Fibroblast of peridontal ligament (primary cell): Measurements from ENCODE around the gene PBRM1.
"Not testable (repeated sequence)": the region's sequence is repeated elsewhere in the genome, so short reads cannot be mapped to it uniquely, and the experiment has no call there.

Source experiments
- DNase-seq: peaks from one replicate; pipeline ENCODE4 v3.0.0-alpha.2; 2010; ENCODE audit errors: extremely low read depth

PBRM1 gene

GRCh38 chr3:52704611-52705437, 19.1 kb upstream of the PBRM1 start:
- peak; percentile 37 for DNase-seq

GRCh38 chr3:52703341-52703740, 17.6 kb upstream of the PBRM1 start:
- no peak for DNase-seq

- peak; percentile 26 for DNase-seq
Observed at GRCh38 chr3:52697632-52697965, 11.9 kb upstream of the PBRM1 start.

- DNase-seq = no peak
Observed at GRCh38 chr3:52696830-52697631, 11.3 kb upstream of the PBRM1 start.

GRCh38 chr3:52695798-52696671, 10.3 kb upstream of the PBRM1 start:
- no peak for DNase-seq

GRCh38 chr3:52694528-52695189, 8.9 kb upstream of the PBRM1 start:
- DNase-seq = no peak

- no peak for DNase-seq
Observed at GRCh38 chr3:52693071-52693470, 7.4 kb upstream of the PBRM1 start.

- DNase-seq = no peak
Observed at GRCh38 chr3:52690560-52690959, 4.8 kb upstream of the PBRM1 start.

GRCh38 chr3:52689151-52689550, 3.4 kb upstream of the PBRM1 start:
- DNase-seq = no peak

GRCh38 chr3:52688266-52688665, 2.6 kb upstream of the PBRM1 start:
- DNase-seq = no peak

GRCh38 chr3:52685285-52685708, 416 bp downstream of the PBRM1 start:
- DNase-seq = peak; percentile 42

- no peak for DNase-seq
Observed at GRCh38 chr3:52684184-52684583, 1.5 kb downstream of the PBRM1 start.

- no peak for DNase-seq
Observed at GRCh38 chr3:52683611-52684010, 2.1 kb downstream of the PBRM1 start.

GRCh38 chr3:52682016-52682415, 3.7 kb downstream of the PBRM1 start:
- DNase-seq = peak; percentile 91

GRCh38 chr3:52681596-52681995, 4.1 kb downstream of the PBRM1 start:
- DNase-seq = no peak

- DNase-seq = no peak
Observed at GRCh38 chr3:52679811-52680210, 5.9 kb downstream of the PBRM1 start.

- peak; percentile 64 for DNase-seq
Observed at GRCh38 chr3:52679199-52679538, 6.5 kb downstream of the PBRM1 start.

- no peak for DNase-seq
Observed at GRCh38 chr3:52678265-52679198, 7.2 kb downstream of the PBRM1 start.

- not testable (repeated sequence) for DNase-seq
Observed at GRCh38 chr3:52676201-52676600, 9.5 kb downstream of the PBRM1 start.

GRCh38 chr3:52671676-52672075, 14.0 kb downstream of the PBRM1 start:
- no peak for DNase-seq
